WTC11 (cell line): Measurements from ENCODE around the gene TMEM120B. TPM values are rescaled to one million over a fixed set of nuclear protein-coding genes. Genes with fewer than 3 reads are reported as not detected.
"Not testable (repeated sequence)": the region's sequence is repeated elsewhere in the genome, so short reads cannot be mapped to it uniquely, and the experiment has no call there.

ENCODE experiments used
- ATAC-seq: fragments of 200-7000 bp; cut with Tn5 transposase; 2 replicates; pipeline ENCODE4 v1.10.0; 2021; ENCODE audit warnings: mild to moderate bottlenecking, moderate library complexity
- CTCF ChIA-PET: fragments of 300-600 bp; sonication (Branson Sonifier 250); formaldehyde crosslinking; loops from one replicate; lab custom pipeline; 2021; ENCODE audit warnings: antibody characterized with exemption; lab: Charles Lee
- POLR2A ChIA-PET: fragments of 350-600 bp; sonication (Branson Sonifier 250); formaldehyde crosslinking; loops from one replicate; lab custom pipeline; 2021; ENCODE audit warnings: antibody characterized with exemption; lab: Charles Lee
- DNase-seq: peaks from one replicate; pipeline ENCODE4 v3.0.0; 2021; ENCODE audit warnings: low spot score
- H3K27ac Mint-ChIP-seq: 2 replicates; pipeline ENCODE4 v1.8.0; 2021; ENCODE audit warnings: mixed read lengths
- H3K27me3 Mint-ChIP-seq: 2 replicates; pipeline ENCODE4 v1.8.0; 2021; ENCODE audit warnings: low read depth, mild to moderate bottlenecking, moderate library complexity, mixed read lengths
- H3K36me3 Mint-ChIP-seq: 2 replicates; pipeline ENCODE4 v1.8.0; 2021; ENCODE audit warnings: mixed read lengths
- H3K4me1 Mint-ChIP-seq: 2 replicates; pipeline ENCODE4 v1.8.0; 2022; ENCODE audit warnings: mixed read lengths
- H3K4me3 Mint-ChIP-seq: 2 replicates; pipeline ENCODE4 v1.8.0; 2021; ENCODE audit warnings: mild to moderate bottlenecking, moderate library complexity, mixed read lengths
- H3K9me3 Mint-ChIP-seq: 2 replicates; pipeline ENCODE4 v1.8.0; 2021; ENCODE audit warnings: mixed read lengths
- KAT7 ChIP-seq: sonication (generic); formaldehyde crosslinking; IDR thresholded peaks from 2 replicates; pipeline ENCODE4 v1.8.1; 2023; ENCODE audit warnings: missing genetic modification reagents, mild to moderate bottlenecking, borderline replicate concordance
- NFE2L1 ChIP-seq: sonication (generic); formaldehyde crosslinking; IDR thresholded peaks from 2 replicates; pipeline ENCODE4 v1.8.1; 2023; ENCODE audit warnings: missing genetic modification reagents
- OVOL2 ChIP-seq: fragments of 250-450 bp; sonication (Bioruptor Pico); IDR thresholded peaks from 2 replicates; pipeline ENCODE4 v1.9.0; 2021; ENCODE audit warnings: mild to moderate bottlenecking, borderline replicate concordance
- PRRX2 ChIP-seq: fragments of 250-450 bp; sonication (Bioruptor Pico); IDR thresholded peaks from 2 replicates; pipeline ENCODE4 v1.8.0; 2021; ENCODE audit warnings: mild to moderate bottlenecking
- ZNF138 ChIP-seq: sonication (generic); formaldehyde crosslinking; conservative IDR thresholded peaks from 2 replicates; pipeline ENCODE4 v1.8.1; 2022; ENCODE audit warnings: mild to moderate bottlenecking, moderate library complexity, missing genetic modification reagents
- ZNF263 ChIP-seq: sonication (generic); formaldehyde crosslinking; IDR thresholded peaks from 2 replicates; pipeline ENCODE4 v1.8.1; 2022; ENCODE audit warnings: low read depth, mild to moderate bottlenecking, moderate library complexity, missing genetic modification reagents
- total RNA-seq: library from RNA; stranded (reverse); gene quantifications from 3 replicates; pipeline ENCODE4 v1.2.3, GENCODE V29; 2021
- TF ChIP-seq, protein P1 (sequence below): sonication (generic); formaldehyde crosslinking; IDR thresholded peaks from 2 replicates; pipeline ENCODE4 v1.8.0; 2022; ENCODE audit warnings: mild to moderate bottlenecking, missing genetic modification reagents
- TF ChIP-seq, protein P2 (sequence below): fragments of 250-450 bp; sonication (Bioruptor Pico); IDR thresholded peaks from 2 replicates; pipeline ENCODE4 v1.9.0; 2021; ENCODE audit warnings: mild to moderate bottlenecking
- TF ChIP-seq, protein P3 (sequence below): sonication (generic); formaldehyde crosslinking; IDR thresholded peaks from 2 replicates; pipeline ENCODE4 v1.8.1; 2023; ENCODE audit warnings: mild to moderate bottlenecking, missing genetic modification reagents, borderline replicate concordance
- TF ChIP-seq, protein P4 (sequence below): sonication (generic); formaldehyde crosslinking; IDR thresholded peaks from 2 replicates; pipeline ENCODE4 v1.8.1; 2023; ENCODE audit warnings: mild to moderate bottlenecking, missing genetic modification reagents

TMEM120B gene
- total RNA-seq, 1 experiment from 2014 or later = 36.9 TPM

DNA sequence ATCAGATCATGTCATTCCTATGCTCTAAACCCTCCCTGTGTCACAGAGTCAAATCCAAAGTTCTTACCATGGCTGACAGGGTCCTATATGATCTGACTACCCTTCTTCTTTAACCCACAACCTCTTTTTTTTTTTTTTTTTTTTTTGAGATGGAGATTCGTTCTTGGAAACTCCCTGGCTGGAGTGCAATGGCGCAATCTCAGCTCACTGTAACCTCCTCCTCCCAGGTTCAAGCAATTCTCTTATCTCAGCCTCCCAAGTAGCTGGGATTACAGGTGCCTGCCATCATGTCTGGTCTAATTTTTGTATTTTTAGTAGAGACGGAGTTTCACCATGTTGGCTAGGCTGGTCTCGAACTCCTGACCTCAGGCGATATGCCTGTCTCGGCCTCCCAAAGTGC, 45.7 kb upstream of the TMEM120B start:
- ATAC-seq, DNase-seq, H3K9me3 Mint-ChIP-seq, H3K27me3 Mint-ChIP-seq, H3K4me3 Mint-ChIP-seq, H3K36me3 Mint-ChIP-seq, POLR2A ChIA-PET, H3K27ac Mint-ChIP-seq: not testable (repeated sequence)
- CTCF ChIA-PET = interaction anchor here (0.6 to 4.2 kb wide), 3 partner anchors 9 to 114 kb away, joined by 3 to 77 read pairs (median 59); partner anchors contain the start of gene ORAI1
- peaks cover 25% of the 10 kb centered on the region for H3K4me1 Mint-ChIP-seq

DNA sequence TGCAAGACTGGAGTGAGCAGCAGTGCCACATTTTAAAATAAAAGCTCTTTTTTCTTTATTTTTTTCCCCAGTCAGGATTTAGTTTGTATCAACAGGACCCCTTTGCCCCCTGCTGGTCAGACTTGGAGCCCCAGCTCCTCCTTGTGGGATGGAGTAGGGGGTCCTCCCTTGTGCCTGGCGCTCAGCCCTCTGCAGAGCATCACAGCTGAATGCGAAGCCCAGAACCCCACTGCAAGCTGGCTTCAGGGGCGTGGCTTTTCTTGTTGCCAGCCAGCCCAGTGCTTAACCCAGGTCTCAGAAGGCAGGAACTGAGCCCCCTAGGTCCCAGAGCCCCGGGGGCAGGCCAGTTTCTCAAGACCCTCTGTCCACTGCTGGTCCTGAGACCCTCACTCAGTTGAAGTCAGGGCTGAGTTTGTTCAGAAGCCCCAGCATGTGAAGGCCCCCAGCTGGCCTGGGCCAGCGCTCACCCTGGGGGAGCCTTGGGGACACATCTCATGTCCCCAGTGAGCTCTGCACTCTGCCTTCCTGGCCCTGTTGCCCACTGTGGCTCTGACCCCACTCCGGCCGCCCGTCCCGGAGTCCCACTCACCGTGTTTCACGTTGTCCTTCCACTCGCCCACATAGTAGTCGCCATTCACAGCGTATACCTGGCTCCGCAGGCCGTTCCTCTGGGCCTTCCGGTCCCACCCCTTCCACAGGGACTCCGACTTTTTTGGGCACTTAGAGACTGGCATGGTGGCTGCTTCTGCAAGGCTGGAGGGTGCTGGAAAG, 43.6 kb upstream of the TMEM120B start:
- CTCF ChIA-PET = interaction anchor here (0.6 to 4.2 kb wide), 39 partner anchors 10 to 317 kb away, joined by 3 to 77 read pairs (median 5); partner anchors contain the start of genes ANAPC5, KDM2B and ORAI1

DNA sequence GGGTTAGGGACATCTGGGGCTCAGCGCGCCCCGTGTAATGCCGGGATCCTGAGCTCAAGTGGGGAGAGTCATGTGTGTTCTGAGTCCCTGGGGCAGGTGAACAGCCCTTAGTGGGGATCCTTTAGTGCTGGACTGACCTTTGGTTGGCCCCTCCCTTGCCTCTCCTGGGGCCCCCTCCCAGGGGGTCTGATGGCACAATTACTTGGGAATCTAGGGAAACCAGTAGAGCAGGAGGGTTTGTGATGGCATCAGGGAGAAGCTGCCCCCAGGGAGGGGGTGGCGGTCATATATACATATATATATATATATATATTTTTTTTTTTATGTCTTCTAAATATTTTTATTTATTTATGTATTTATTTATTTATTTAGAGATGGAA, 43.0 kb upstream of the TMEM120B start, which contains the start of gene MORN3:
Gene MORN3, minus strand, starts transcription at position 134 of the 380 bp plus-strand sequence. CDS start 171 bp downstream, outside the sequence.
- peaks cover 5% of the 10 kb centered on the region; the same call in 1 of the 2 replicates for H3K36me3 Mint-ChIP-seq
- no peaks in the 10 kb centered on the region for H3K9me3 Mint-ChIP-seq
- ChIA-PET CTCF (interaction anchor here (1.2 to 4.2 kb wide), 12 partner anchors 11 to 269 kb away, joined by 3 to 77 read pairs (median 8); partner anchors contain the start of genes KDM2B and ORAI1), POLR2A (interaction anchor here (0.5 to 1.5 kb wide), 3 partner anchors 43 to 173 kb away, joined by 4 to 7 read pairs (median 4); no protein-coding TSS in a partner anchor)
- H3K27ac Mint-ChIP-seq = peak within 1 kb of the TSS; percentile 53; the same call in 1 of the 2 replicates
- no peak for ATAC-seq
- H3K4me3 Mint-ChIP-seq = no peak within 1 kb of the TSS
- DNase-seq = no peak
- peaks cover 29% of the 10 kb centered on the region for H3K4me1 Mint-ChIP-seq
- no peak for TF ChIP-seq KAT7 (CRISPR knock-in tag)
- TF ChIP-seq, protein P1, sequence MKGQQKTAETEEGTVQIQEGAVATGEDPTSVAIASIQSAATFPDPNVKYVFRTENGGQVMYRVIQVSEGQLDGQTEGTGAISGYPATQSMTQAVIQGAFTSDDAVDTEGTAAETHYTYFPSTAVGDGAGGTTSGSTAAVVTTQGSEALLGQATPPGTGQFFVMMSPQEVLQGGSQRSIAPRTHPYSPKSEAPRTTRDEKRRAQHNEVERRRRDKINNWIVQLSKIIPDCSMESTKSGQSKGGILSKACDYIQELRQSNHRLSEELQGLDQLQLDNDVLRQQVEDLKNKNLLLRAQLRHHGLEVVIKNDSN (CRISPR knock-in tag) = no peak
- no peak for TF ChIP-seq ZNF138
- TF ChIP-seq, protein P2, sequence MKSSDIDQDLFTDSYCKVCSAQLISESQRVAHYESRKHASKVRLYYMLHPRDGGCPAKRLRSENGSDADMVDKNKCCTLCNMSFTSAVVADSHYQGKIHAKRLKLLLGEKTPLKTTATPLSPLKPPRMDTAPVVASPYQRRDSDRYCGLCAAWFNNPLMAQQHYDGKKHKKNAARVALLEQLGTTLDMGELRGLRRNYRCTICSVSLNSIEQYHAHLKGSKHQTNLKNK (CRISPR knock-in tag) = no peak
- TF ChIP-seq NFE2L1 (CRISPR knock-in tag) = no peak
- TF ChIP-seq, protein P3, sequence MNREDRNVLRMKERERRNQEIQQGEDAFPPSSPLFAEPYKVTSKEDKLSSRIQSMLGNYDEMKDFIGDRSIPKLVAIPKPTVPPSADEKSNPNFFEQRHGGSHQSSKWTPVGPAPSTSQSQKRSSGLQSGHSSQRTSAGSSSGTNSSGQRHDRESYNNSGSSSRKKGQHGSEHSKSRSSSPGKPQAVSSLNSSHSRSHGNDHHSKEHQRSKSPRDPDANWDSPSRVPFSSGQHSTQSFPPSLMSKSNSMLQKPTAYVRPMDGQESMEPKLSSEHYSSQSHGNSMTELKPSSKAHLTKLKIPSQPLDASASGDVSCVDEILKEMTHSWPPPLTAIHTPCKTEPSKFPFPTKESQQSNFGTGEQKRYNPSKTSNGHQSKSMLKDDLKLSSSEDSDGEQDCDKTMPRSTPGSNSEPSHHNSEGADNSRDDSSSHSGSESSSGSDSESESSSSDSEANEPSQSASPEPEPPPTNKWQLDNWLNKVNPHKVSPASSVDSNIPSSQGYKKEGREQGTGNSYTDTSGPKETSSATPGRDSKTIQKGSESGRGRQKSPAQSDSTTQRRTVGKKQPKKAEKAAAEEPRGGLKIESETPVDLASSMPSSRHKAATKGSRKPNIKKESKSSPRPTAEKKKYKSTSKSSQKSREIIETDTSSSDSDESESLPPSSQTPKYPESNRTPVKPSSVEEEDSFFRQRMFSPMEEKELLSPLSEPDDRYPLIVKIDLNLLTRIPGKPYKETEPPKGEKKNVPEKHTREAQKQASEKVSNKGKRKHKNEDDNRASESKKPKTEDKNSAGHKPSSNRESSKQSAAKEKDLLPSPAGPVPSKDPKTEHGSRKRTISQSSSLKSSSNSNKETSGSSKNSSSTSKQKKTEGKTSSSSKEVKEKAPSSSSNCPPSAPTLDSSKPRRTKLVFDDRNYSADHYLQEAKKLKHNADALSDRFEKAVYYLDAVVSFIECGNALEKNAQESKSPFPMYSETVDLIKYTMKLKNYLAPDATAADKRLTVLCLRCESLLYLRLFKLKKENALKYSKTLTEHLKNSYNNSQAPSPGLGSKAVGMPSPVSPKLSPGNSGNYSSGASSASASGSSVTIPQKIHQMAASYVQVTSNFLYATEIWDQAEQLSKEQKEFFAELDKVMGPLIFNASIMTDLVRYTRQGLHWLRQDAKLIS = no peak
- no peaks in the 10 kb centered on the region; the same call in 1 of the 2 replicates for H3K27me3 Mint-ChIP-seq

More for the DNA sequence above, 43.6 kb upstream of the TMEM120B start:
- Mint-ChIP-seq H3K4me1 (peaks cover 34% of the 10 kb centered on the region), H3K36me3 (peaks cover 5% of the 10 kb centered on the region; the same call in 1 of the 2 replicates), H3K9me3 (no peaks in the 10 kb centered on the region; the same call in 1 of the 2 replicates), H3K4me3 (no peak overlapping the region), H3K27ac (peak overlapping the region; percentile 53; the same call in 1 of the 2 replicates), H3K27me3 (no peaks in the 10 kb centered on the region; the same call in 1 of the 2 replicates)
- peak; percentile 38 for ATAC-seq
- POLR2A ChIA-PET = interaction anchor here (0.5 to 1.5 kb wide), 6 partner anchors 33 to 173 kb away, joined by 3 to 7 read pairs (median 4); no protein-coding TSS in a partner anchor
- TF ChIP-seq, protein P3 = no peak
- TF ChIP-seq, protein P4, sequence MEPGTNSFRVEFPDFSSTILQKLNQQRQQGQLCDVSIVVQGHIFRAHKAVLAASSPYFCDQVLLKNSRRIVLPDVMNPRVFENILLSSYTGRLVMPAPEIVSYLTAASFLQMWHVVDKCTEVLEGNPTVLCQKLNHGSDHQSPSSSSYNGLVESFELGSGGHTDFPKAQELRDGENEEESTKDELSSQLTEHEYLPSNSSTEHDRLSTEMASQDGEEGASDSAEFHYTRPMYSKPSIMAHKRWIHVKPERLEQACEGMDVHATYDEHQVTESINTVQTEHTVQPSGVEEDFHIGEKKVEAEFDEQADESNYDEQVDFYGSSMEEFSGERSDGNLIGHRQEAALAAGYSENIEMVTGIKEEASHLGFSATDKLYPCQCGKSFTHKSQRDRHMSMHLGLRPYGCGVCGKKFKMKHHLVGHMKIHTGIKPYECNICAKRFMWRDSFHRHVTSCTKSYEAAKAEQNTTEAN (CRISPR knock-in tag) = no peak
- TF ChIP-seq PRRX2 (CRISPR knock-in tag) (no peak), ZNF263 (CRISPR knock-in tag) (peak; percentile 45; the same call in 1 of the 2 replicates), OVOL2 (CRISPR knock-in tag) (no peak)
- peak; percentile 83 for DNase-seq
